Stomach (tissue), 9 donors: ENCODE results near the gene ATXN1. TPM values are rescaled to one million over a fixed set of nuclear protein-coding genes. Genes with fewer than 3 reads are reported as not detected.

Source experiments
- DNase-seq, 2 donors: peaks; one replicate each; pipeline versions ENCODE4 v3.0.0 to v3.0.0-alpha.2; 2013 to 2019
- H3K27ac ChIP-seq, 5 donors: fragments of 200-600 bp in 4 of 5; sonication (generic) in 4 of 5; one replicate each; pipeline ENCODE4 v1.5.1; 2013 to 2019; ENCODE audit warnings: mild to moderate bottlenecking in 1 of 5, moderate library complexity in 1 of 5
- H3K27me3 ChIP-seq, 3 donors: fragments of 200-600 bp; sonication (generic); one replicate each; pipeline ENCODE4 v1.5.1; 2017 to 2019; ENCODE audit warnings: mixed run types in 1 of 3
- H3K36me3 ChIP-seq, 4 donors: fragments of 200-600 bp; sonication (generic); 1 replicate in 3 of 4; 2 replicates in 1 of 4; pipeline ENCODE4 v1.5.1; 2016 to 2019
- H3K4me1 ChIP-seq, 4 donors: fragments of 200-600 bp; sonication (generic); one replicate each; pipeline ENCODE4 v1.5.1; 2016 to 2019
- H3K4me3 ChIP-seq, 4 donors: fragments of 200-600 bp; sonication (generic) in 3 of 4; one replicate each; pipeline ENCODE4 v1.5.1; 2016 to 2019; ENCODE audit warnings: mild to moderate bottlenecking in 1 of 4
- H3K9me3 ChIP-seq, 4 donors: fragments of 200-600 bp; sonication (generic); one replicate each; pipeline ENCODE4 v1.5.1; 2016 to 2019
- CTCF ChIP-seq, 7 experiments: fragments of 450-650 bp in 4 of 7; fragments of 200-600 bp in 3 of 7; sonication (generic) in 3 of 7; IDR thresholded peaks; one replicate each; pipeline ENCODE4 v1.5.1; 2016 to 2019; ENCODE audit warnings: antibody characterized with exemption in 7 of 7, control low read depth in 2 of 7, mild to moderate bottlenecking in 1 of 7
- EP300 ChIP-seq: sonication (generic); formaldehyde crosslinking; IDR thresholded peaks from one replicate; pipeline ENCODE4 v1.6.1; 2017; ENCODE audit warnings: antibody characterized with exemption
- POLR2A ChIP-seq, 4 donors: fragments of 450-650 bp; IDR thresholded peaks; one replicate each; pipeline ENCODE4 v1.6.1; 2016; ENCODE audit warnings: antibody characterized with exemption in 4 of 4, control low read depth in 2 of 4, mild to moderate bottlenecking in 1 of 4, moderate library complexity in 1 of 4
- POLR2AphosphoS5 ChIP-seq, 3 donors: sonication (generic); formaldehyde crosslinking; IDR thresholded peaks; one replicate each; pipeline ENCODE4 v1.6.1; 2016; ENCODE audit warnings: antibody characterized with exemption in 3 of 3
- WGBS, 5 donors: extraction: QIAGEN DNeasy Blood & Tissue Kit in 3 of 5; methylation state at CpG; one replicate each; pipeline versions ENCODE4 v1.1.5 to v1.1.7; 2013 to 2018; 5-methylcytosine and 5-hydroxymethylcytosine counted together
- intact Hi-C: fragments of 100-400 bp; cut with DNase I; formaldehyde crosslinking; loops from one replicate; pipeline ENCODE4 v1.15.1; 2023; ENCODE audit warnings: low total_unique reads
- polyA plus RNA-seq, 3 donors: library from polyadenylated mRNA; stranded (reverse); fragments of 200-250 nt; gene quantifications; one replicate each; pipeline ENCODE4 v1.2.3, GENCODE V29; 2013
- total RNA-seq, 5 donors: library from RNA; depleted of rRNA; stranded (reverse); fragments of >200 nt; gene quantifications; one replicate each; pipeline versions ENCODE4 v1.1.0 to v1.2.3, GENCODE V29; 2014 to 2016
- donor health status: healthy with polysubstance abuse.
- donor health status: Bipolar disorder and iron deficiency.
- donor health status: healthy.

ATXN1 gene
- total and polyA plus RNA-seq, 8 donors = 5.2 to 106 (median 39.0) TPM

DNA sequence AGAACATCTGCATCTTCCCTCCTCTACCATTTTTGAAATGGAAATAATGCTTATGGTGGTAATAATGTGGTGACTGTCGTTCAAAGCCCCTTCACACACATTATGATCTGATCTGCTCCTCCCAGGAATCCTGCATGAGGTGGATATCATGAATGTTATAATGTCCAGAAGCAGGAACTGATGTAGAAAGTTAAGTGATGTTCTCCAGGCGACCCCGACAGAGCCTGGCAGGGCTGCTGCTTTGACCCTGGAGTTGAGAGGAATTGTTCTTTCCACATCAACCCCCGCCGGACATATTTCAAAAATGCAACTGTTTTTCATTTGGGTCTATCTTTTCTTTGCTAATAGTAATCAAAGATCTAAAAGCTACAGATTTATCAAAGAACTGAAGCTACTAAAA, 391.3 kb downstream of the ATXN1 start:
- Histone ChIP-seq H3K27me3 (no peaks in the 10 kb centered on the region), H3K27ac (no peak overlapping the region), H3K4me1 (peaks cover 0 to 24% (median 12%) of the 10 kb centered on the region in 4 donors), H3K36me3 (no peaks in the 10 kb centered on the region), H3K9me3 (no peaks in the 10 kb centered on the region), H3K4me3 (no peak overlapping the region)
- 78 to 97% (median 93%) methylated on average over 5 of the region's 5 CpGs for WGBS, 5 donors
- DNase-seq = no peak
- TF ChIP-seq EP300 = no peak
- TF ChIP-seq CTCF (IDR thresholded peaks at IDR 0.05) = no peak
- no peak for TF ChIP-seq POLR2A (IDR thresholded peaks at IDR 0.05)
- TF ChIP-seq POLR2AphosphoS5 (IDR thresholded peaks at IDR 0.05) = no peak
- intact Hi-C loops = no loop called here

DNA sequence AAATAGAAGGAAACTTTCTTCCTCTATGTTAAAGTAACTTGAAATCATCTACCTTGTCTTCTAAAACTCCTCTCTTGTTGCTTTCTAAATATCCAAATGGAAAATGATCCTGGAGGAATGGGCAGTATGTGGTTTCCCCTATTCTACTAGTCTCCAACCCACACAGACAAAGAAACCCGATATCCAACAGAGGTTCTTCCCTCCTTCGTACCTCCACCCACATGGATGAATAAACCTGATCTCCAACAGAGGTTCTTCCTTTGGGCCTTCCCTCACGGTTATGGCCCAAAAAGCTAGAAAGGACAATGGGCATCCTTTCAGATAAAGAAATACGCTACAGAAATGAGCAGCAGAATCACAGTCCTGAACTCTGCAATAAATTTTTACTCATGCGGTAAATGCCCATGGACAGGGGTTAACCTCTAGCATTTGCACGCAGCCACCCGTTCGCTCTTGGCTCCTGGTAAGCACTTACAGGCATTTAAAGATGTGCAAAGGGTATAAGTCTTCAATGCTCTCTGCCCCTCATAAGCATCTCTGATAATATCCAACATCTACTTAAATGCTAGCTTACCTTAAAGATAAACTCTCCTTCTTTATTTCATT, 392.0 kb downstream of the ATXN1 start:
- peaks cover 0 to 24% (median 11%) of the 10 kb centered on the region in 4 donors for H3K4me1 ChIP-seq
- 92 to 97% (median 96%) methylated on average over 8 of the region's 8 CpGs for WGBS, 5 donors
- H3K36me3 ChIP-seq = no peaks in the 10 kb centered on the region
- no peak overlapping the region for H3K27ac ChIP-seq
- no peak overlapping the region for H3K4me3 ChIP-seq
- intact Hi-C loops = no loop called here
- H3K27me3 ChIP-seq = no peaks in the 10 kb centered on the region
- H3K9me3 ChIP-seq = no peaks in the 10 kb centered on the region
- no peak for DNase-seq
- TF ChIP-seq POLR2A (IDR thresholded peaks at IDR 0.05) = no peak
- no peak for TF ChIP-seq POLR2AphosphoS5 (IDR thresholded peaks at IDR 0.05)
- TF ChIP-seq CTCF (IDR thresholded peaks at IDR 0.05) = no peak
- no peak for TF ChIP-seq EP300

GRCh38 chr6:16367571-16367970, 393.7 kb downstream of the ATXN1 start:
- no peak overlapping the region for H3K4me3 ChIP-seq
- peaks cover 0 to 24% (median 11%) of the 10 kb centered on the region in 4 donors for H3K4me1 ChIP-seq
- H3K27me3 ChIP-seq = no peaks in the 10 kb centered on the region
- 79 to 93% (median 84%) methylated on average over 3 of the region's 3 CpGs for WGBS, 5 donors
- no peak for DNase-seq
- intact Hi-C loops = no loop called here
- H3K36me3 ChIP-seq = no peaks in the 10 kb centered on the region
- H3K27ac ChIP-seq = no peak overlapping the region
- TF ChIP-seq POLR2AphosphoS5 (IDR thresholded peaks at IDR 0.05) = no peak
- no peak for TF ChIP-seq EP300
- no peak for TF ChIP-seq POLR2A (IDR thresholded peaks at IDR 0.05)
- H3K9me3 ChIP-seq = no peaks in the 10 kb centered on the region

DNA sequence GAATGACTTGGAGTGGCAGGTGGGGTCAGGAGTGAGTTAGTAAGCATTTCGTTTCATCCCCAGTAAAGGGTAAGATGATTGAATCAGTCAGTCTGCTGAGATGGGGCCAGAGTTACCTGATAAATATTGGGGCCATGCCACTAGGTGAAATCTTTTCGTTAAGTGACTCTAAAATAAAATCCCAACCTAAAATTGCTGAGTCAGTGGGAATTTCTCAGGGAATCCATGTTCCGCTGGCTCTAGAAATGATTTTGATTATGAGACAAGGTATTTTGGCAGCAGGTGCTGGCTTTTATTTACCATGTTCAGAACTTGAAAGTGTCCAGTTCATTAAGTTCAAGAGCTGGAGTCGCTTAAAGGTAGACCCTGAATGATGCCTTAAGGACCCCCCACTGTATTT, 397.5 kb downstream of the ATXN1 start:
- Histone ChIP-seq H3K27ac (no peak overlapping the region), H3K9me3 (no peaks in the 10 kb centered on the region), H3K4me3 (no peak overlapping the region), H3K4me1 (peaks cover 0 to 14% (median 5%) of the 10 kb centered on the region in 4 donors), H3K27me3 (no peaks in the 10 kb centered on the region), H3K36me3 (peaks cover 0 to 6% (median 0%) of the 10 kb centered on the region in 4 donors)
- intact Hi-C loops = no loop called here
- no peak for DNase-seq
- TF ChIP-seq CTCF (IDR thresholded peaks at IDR 0.05) (no peak), EP300 (no peak), POLR2AphosphoS5 (IDR thresholded peaks at IDR 0.05) (no peak), POLR2A (IDR thresholded peaks at IDR 0.05) (no peak)
- 72 to 92% (median 79%) methylated on average over 4 of the region's 4 CpGs for WGBS, 5 donors
